ENCODE measurements around the gene VPS45.

DNA sequence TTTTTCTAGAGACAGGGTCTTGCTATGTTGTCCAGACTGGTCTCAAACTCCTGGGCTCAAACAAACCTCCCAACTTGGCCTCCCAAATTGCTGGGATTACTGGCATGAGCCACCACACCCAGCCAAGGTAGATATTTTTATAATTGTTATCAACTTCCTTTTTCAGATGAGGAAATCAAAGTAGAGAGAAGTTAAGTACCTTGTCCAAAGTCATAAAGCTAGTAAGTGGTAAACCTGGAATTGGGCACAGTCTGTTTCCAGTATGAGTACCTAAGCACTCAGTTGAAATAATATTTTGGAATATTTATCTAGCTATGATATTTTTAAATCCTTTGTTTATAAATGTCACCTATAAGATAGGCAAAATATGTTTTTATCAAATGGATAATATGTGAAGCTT is 59.9 kb downstream of the VPS45 start:
- TF ChIP-seq, protein P1, sequence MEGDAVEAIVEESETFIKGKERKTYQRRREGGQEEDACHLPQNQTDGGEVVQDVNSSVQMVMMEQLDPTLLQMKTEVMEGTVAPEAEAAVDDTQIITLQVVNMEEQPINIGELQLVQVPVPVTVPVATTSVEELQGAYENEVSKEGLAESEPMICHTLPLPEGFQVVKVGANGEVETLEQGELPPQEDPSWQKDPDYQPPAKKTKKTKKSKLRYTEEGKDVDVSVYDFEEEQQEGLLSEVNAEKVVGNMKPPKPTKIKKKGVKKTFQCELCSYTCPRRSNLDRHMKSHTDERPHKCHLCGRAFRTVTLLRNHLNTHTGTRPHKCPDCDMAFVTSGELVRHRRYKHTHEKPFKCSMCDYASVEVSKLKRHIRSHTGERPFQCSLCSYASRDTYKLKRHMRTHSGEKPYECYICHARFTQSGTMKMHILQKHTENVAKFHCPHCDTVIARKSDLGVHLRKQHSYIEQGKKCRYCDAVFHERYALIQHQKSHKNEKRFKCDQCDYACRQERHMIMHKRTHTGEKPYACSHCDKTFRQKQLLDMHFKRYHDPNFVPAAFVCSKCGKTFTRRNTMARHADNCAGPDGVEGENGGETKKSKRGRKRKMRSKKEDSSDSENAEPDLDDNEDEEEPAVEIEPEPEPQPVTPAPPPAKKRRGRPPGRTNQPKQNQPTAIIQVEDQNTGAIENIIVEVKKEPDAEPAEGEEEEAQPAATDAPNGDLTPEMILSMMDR (IDR thresholded peaks at IDR 0.05) = no peak
- TF ChIP-seq POLR2A (IDR thresholded peaks at IDR 0.05) = no peak

Data from right lobe of liver (tissue), 4 donors.